TTC549 (cell line): Measurements from ENCODE around the gene HAUS1.
"Not testable (repeated sequence)": the region's sequence is repeated elsewhere in the genome, so short reads cannot be mapped to it uniquely, and the experiment has no call there.

Experiments used
- FAIRE-seq: peaks from 2 replicates; lab custom pipeline; 2012; peaks lifted over from hg19 to GRCh38; lab: Jason Lieb, UNC

Gene HAUS1

GRCh38 chr18:46158499-46158898, 54.3 kb downstream of the HAUS1 start:
- FAIRE-seq = no peak

GRCh38 chr18:46160050-46160798, 56.0 kb downstream of the HAUS1 start:
- no peak for FAIRE-seq

- FAIRE-seq = not testable (repeated sequence)
These were observed 56.7 kb downstream of the HAUS1 start for GRCh38 chr18:46160840-46161239.

GRCh38 chr18:46161703-46162396, 57.7 kb downstream of the HAUS1 start:
- no peak for FAIRE-seq

- FAIRE-seq = no peak
These were observed 58.9 kb downstream of the HAUS1 start for GRCh38 chr18:46163091-46163490.

- FAIRE-seq = no peak
These were observed 59.8 kb downstream of the HAUS1 start for GRCh38 chr18:46163941-46164499.

- FAIRE-seq = not testable (repeated sequence)
These were observed 60.3 kb downstream of the HAUS1 start for GRCh38 chr18:46164502-46164901.

- no peak for FAIRE-seq
These were observed 60.7 kb downstream of the HAUS1 start for GRCh38 chr18:46164920-46165319.

GRCh38 chr18:46166261-46166970, 62.2 kb downstream of the HAUS1 start:
- no peak for FAIRE-seq

- FAIRE-seq = no peak
These were observed 63.8 kb downstream of the HAUS1 start for GRCh38 chr18:46167971-46168370.

GRCh38 chr18:46169464-46169941, 65.3 kb downstream of the HAUS1 start:
- FAIRE-seq = no peak

- FAIRE-seq = no peak
These were observed 67.1 kb downstream of the HAUS1 start for GRCh38 chr18:46171331-46171730.

GRCh38 chr18:46173393-46174341, 69.5 kb downstream of the HAUS1 start:
- FAIRE-seq = no peak

- FAIRE-seq = no peak
These were observed 70.3 kb downstream of the HAUS1 start for GRCh38 chr18:46174342-46175041.

GRCh38 chr18:46176001-46176400, 71.8 kb downstream of the HAUS1 start:
- FAIRE-seq = no peak
